Measurements from ENCODE around the gene OR2A14.

GRCh38 chr7:144148224-144148827 is 25.4 kb downstream of the OR2A14 start:
- no peak for TF ChIP-seq CTCF (conservative IDR thresholded peaks at IDR 0.05; ENCODE audit: low read depth, low read length)
- TF ChIP-seq POLR2A (IDR thresholded peaks at IDR 0.05; ENCODE audit: low read depth, low read length), result no peak
- TF ChIP-seq RFX5 (IDR thresholded peaks at IDR 0.05; ENCODE audit: low read depth, low read length), result no peak
- TF ChIP-seq RAD21 (IDR thresholded peaks at IDR 0.05; ENCODE audit: low read length), result no peak
- no peak for TF ChIP-seq RCOR1 (IDR thresholded peaks at IDR 0.05; ENCODE audit: insufficient replicate concordance, low read length)
- no peak for TF ChIP-seq MAFK (IDR thresholded peaks at IDR 0.05; ENCODE audit: low read depth, low read length)
- TF ChIP-seq MXI1 (IDR thresholded peaks at IDR 0.05; ENCODE audit: borderline replicate concordance, low read depth, low read length), result no peak
- TF ChIP-seq CHD1 (IDR thresholded peaks at IDR 0.05; ENCODE audit: low read depth, low read length), result no peak
- TF ChIP-seq USF2 (IDR thresholded peaks at IDR 0.05; ENCODE audit: low read depth, low read length), result no peak
